Uterus (tissue), 4 donors: ENCODE measurements around the gene LPO. TPM values are rescaled to one million over a fixed set of nuclear protein-coding genes. Genes with fewer than 3 reads are reported as not detected.

Experiments used
- DNase-seq, 2 donors: peaks; one replicate each; pipeline ENCODE4 v3.0.0-alpha.2; 2019 to 2020
- H3K27ac ChIP-seq, 2 donors: fragments of 200-600 bp; sonication (generic); 1 replicate in 1 of 2; 2 replicates in 1 of 2; pipeline ENCODE4 v1.5.1; 2016 to 2018
- H3K27me3 ChIP-seq, 2 donors: fragments of 200-600 bp; sonication (generic); one replicate each; pipeline ENCODE4 v1.5.1; 2018 to 2019; ENCODE audit warnings: control low read depth in 1 of 2
- H3K36me3 ChIP-seq, 2 donors: fragments of 200-600 bp; sonication (generic); one replicate each; pipeline ENCODE4 v1.5.1; 2019; ENCODE audit warnings: control low read depth in 1 of 2
- H3K4me1 ChIP-seq, 2 donors: fragments of 200-600 bp; sonication (generic); one replicate each; pipeline ENCODE4 v1.5.1; 2018 to 2019; ENCODE audit warnings: control low read depth in 1 of 2
- H3K4me3 ChIP-seq, 2 donors: fragments of 200-600 bp; sonication (generic); 1 replicate in 1 of 2; 2 replicates in 1 of 2; pipeline ENCODE4 v1.5.1; 2018 to 2019; ENCODE audit warnings: mild to moderate bottlenecking in 1 of 2
- H3K9me3 ChIP-seq, 2 donors: fragments of 200-600 bp; sonication (generic); one replicate each; pipeline ENCODE4 v1.5.1; 2019; ENCODE audit warnings: control low read depth in 1 of 2
- CTCF ChIP-seq, 4 experiments: fragments of 200-600 bp in 2 of 4; fragments of 450-650 bp in 2 of 4; sonication (generic) in 2 of 4; IDR thresholded peaks; one replicate each; pipeline ENCODE4 v1.5.1; 2016 to 2019; ENCODE audit warnings: antibody characterized with exemption in 4 of 4, mild to moderate bottlenecking in 2 of 4, moderate library complexity in 1 of 4
- POLR2A ChIP-seq, 2 donors: fragments of 450-650 bp; IDR thresholded peaks; one replicate each; pipeline ENCODE4 v1.6.1; 2016; ENCODE audit warnings: antibody characterized with exemption in 2 of 2, mild to moderate bottlenecking in 1 of 2, moderate library complexity in 1 of 2
- intact Hi-C: fragments of 100-400 bp; cut with DNase I; formaldehyde crosslinking; loops from one replicate; pipeline ENCODE4 v1.15.1; 2023; ENCODE audit warnings: low total_unique reads
- total RNA-seq, 4 donors: library from RNA; depleted of rRNA in 3 of 4; stranded (reverse); fragments of >200 nt in 3 of 4; gene quantifications; one replicate each; pipeline versions ENCODE4 v1.1.0 to v1.2.4, GENCODE V29; 2014 to 2023
- donor health status: DM: yes; HTN: yes; CAD: no.

The LPO gene
- total RNA-seq, 4 donors from 2014 or later = not detected

DNA sequence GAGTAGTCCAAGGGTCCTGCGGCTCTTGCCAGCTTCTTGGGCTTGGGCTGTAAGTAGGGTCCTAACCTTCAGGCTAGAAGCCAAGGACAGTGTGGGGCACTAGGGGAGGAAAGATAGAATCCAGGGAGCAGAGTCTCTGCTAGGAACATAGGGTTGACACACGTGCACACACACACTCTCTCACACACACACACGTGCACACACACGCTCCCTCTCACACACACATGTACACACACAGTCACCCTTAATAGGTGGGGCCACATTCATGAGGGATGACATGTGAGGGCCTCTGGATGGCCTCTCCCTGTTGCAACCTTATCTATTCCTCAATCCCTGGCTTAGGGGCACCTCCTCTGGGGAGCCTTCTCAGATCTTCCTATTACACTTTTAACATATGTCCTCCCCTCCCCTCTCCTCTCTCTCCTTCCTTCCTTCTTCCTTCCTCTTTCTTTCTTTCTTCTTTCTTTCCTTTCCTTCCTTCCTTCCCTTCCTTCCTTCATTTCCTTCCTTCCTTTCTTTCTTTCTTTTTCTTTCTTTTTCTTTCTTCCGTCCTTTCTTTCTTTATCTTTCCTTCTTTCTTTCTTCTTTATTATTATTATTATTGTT is 42.8 kb upstream of the LPO start:
- Histone ChIP-seq H3K27me3 (no peaks in the 10 kb centered on the region), H3K36me3 (no peaks in the 10 kb centered on the region), H3K9me3 (no peaks in the 10 kb centered on the region), H3K27ac (no peak overlapping the region), H3K4me1 (no peaks in the 10 kb centered on the region), H3K4me3 (no peak overlapping the region)
- DNase-seq = no peak
- intact Hi-C loops = no loop called here
- TF ChIP-seq POLR2A (IDR thresholded peaks at IDR 0.05) (no peak), CTCF (IDR thresholded peaks at IDR 0.05) (no peak)

GRCh38 chr17:58196610-58197009 is 41.8 kb upstream of the LPO start:
- intact Hi-C loops = no loop called here
- TF ChIP-seq POLR2A (IDR thresholded peaks at IDR 0.05) = no peak
- no peak for TF ChIP-seq CTCF (IDR thresholded peaks at IDR 0.05)
- Histone ChIP-seq H3K4me3 (no peak overlapping the region), H3K9me3 (no peaks in the 10 kb centered on the region), H3K4me1 (no peaks in the 10 kb centered on the region), H3K27me3 (no peaks in the 10 kb centered on the region), H3K27ac (no peak overlapping the region), H3K36me3 (no peaks in the 10 kb centered on the region)
- no peak for DNase-seq

GRCh38 chr17:58200024-58200633 is 38.3 kb upstream of the LPO start:
- intact Hi-C loops = no loop called here
- H3K27ac ChIP-seq = no peak overlapping the region
- H3K27me3 ChIP-seq = no peaks in the 10 kb centered on the region
- H3K4me3 ChIP-seq = no peak overlapping the region
- no peaks in the 10 kb centered on the region for H3K36me3 ChIP-seq
- H3K4me1 ChIP-seq = no peaks in the 10 kb centered on the region
- TF ChIP-seq POLR2A (IDR thresholded peaks at IDR 0.05) (no peak), CTCF (IDR thresholded peaks at IDR 0.05) (peak in 1 of 4 experiments; percentile 33)
- no peaks in the 10 kb centered on the region for H3K9me3 ChIP-seq
- peak in 1 of 2 donors; percentile 28 for DNase-seq

GRCh38 chr17:58202859-58203258 is 35.5 kb upstream of the LPO start:
- intact Hi-C loops = no loop called here
- Histone ChIP-seq H3K27me3 (no peaks in the 10 kb centered on the region), H3K36me3 (no peaks in the 10 kb centered on the region), H3K9me3 (no peaks in the 10 kb centered on the region), H3K27ac (no peak overlapping the region), H3K4me3 (no peak overlapping the region), H3K4me1 (no peaks in the 10 kb centered on the region)
- DNase-seq = no peak
- TF ChIP-seq CTCF (IDR thresholded peaks at IDR 0.05) (no peak), POLR2A (IDR thresholded peaks at IDR 0.05) (no peak)

GRCh38 chr17:58204796-58205195 is 33.6 kb upstream of the LPO start:
- no peak overlapping the region for H3K27ac ChIP-seq
- TF ChIP-seq POLR2A (IDR thresholded peaks at IDR 0.05) (no peak), CTCF (IDR thresholded peaks at IDR 0.05) (no peak)
- intact Hi-C loops = no loop called here

More at GRCh38 chr17:58204796-58205195, 33.6 kb upstream of the LPO start:
- no peaks in the 10 kb centered on the region for H3K27me3 ChIP-seq
- DNase-seq = no peak
- H3K36me3 ChIP-seq = no peaks in the 10 kb centered on the region
- H3K9me3 ChIP-seq = no peaks in the 10 kb centered on the region
- H3K4me1 ChIP-seq = no peaks in the 10 kb centered on the region
- H3K4me3 ChIP-seq = no peak overlapping the region
